ENCODE measurements around the gene SLC29A3.

Gene SLC29A3

DNA sequence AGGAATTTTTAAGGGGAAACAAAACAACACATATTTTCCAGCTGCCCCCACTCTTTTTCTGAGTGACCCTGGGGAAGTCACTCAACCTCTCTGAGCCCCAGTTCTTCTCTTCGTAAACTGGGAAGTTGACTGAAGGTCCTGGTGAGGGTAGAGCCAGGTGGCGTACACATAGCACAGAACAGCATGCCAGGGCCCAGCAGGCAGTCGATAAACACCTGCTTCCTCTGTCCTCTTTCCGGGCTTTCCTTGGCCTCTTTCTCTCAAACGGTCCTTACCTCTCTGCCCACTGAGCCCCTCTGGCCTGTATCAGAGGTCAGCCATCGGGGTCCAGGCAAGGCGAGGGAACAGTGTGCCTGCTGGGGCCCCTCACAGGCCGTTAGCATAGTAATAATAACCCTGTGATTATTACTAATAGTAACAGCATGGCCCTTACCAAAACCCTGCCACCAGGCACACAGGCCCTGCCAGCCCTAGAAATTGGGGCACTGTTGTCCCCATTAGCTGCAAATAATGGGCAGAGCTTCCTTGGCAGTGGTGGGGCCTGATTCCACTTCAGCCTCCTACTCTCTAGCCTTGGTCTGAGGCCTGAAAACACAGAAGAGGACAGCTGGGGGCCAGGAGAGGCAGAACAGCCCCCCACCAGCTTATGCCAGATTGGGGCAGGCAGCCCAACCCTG is 37.3 kb upstream of the SLC29A3 start:
- TF ChIP-seq CTCF (IDR thresholded peaks at IDR 0.05), result no peak

DNA sequence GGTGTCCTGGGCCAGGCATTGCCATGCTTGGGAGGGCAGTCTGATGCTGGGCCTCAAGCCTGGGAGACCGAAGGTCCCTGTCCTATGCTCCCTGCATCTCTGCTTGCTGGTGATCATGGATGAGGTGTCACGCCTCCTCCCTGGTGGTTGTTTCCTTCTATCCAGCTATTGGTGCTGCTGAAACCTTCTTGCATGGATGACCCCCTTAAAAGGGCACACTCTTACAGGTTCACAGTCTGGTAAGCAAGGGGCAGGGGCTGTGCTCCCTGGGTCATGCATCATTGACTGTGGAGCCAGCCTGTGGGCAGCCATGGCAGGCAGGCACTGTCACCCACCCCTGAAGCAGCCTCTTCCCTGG is 36.8 kb upstream of the SLC29A3 start:
- Histone ChIP-seq H3K4me3 (ENCODE audit: low read depth in 1 of 2, low read length in 1 of 2) (no peak overlapping the region), H3K9me3 (no peaks in the 10 kb centered on the region), H3K4me1 (ENCODE audit: control insufficient read depth in 1 of 2, insufficient read depth in 1 of 2, low read depth in 1 of 2, low read length in 1 of 2) (no peaks in the 10 kb centered on the region), H3K36me3 (no peaks in the 10 kb centered on the region), H3K27ac (no peak overlapping the region), H3K27me3 (no peaks in the 10 kb centered on the region)
- TF ChIP-seq CTCF (IDR thresholded peaks at IDR 0.05), result no peak

More for the DNA sequence above, 37.3 kb upstream of the SLC29A3 start:
- no peaks in the 10 kb centered on the region for H3K9me3 ChIP-seq
- no peaks in the 10 kb centered on the region for H3K27me3 ChIP-seq
- H3K27ac ChIP-seq, result no peak overlapping the region
- no peak overlapping the region for H3K4me3 ChIP-seq (ENCODE audit: low read depth in 1 of 2, low read length in 1 of 2)
- no peaks in the 10 kb centered on the region for H3K36me3 ChIP-seq
- H3K4me1 ChIP-seq (ENCODE audit: control insufficient read depth in 1 of 2, insufficient read depth in 1 of 2, low read depth in 1 of 2, low read length in 1 of 2), result no peaks in the 10 kb centered on the region

DNA sequence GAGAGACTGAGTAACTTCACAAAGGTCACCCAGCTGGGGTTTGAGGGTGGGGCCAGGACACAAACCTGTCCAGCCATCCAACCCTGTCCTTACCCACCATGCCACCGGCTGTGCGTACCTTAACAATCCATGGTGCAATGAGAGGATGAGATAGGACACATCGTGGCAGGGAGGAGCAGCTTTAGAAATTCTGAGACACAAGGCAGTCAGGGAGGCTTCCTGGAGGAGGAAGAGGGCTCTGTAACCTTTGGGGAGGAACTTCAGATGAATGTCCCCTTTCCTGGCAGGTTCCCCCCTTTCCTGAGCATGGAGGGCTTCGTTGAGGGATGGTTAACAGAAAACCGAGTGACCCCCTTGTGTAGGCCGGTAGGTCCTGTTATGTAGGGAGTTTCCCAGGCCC is 35.6 kb upstream of the SLC29A3 start:
- H3K36me3 ChIP-seq, result no peaks in the 10 kb centered on the region
- H3K27me3 ChIP-seq, result no peaks in the 10 kb centered on the region
- no peak for TF ChIP-seq CTCF (IDR thresholded peaks at IDR 0.05)
- H3K4me3 ChIP-seq (ENCODE audit: low read depth in 1 of 2, low read length in 1 of 2), result no peak overlapping the region
- no peaks in the 10 kb centered on the region for H3K9me3 ChIP-seq
- H3K4me1 ChIP-seq (ENCODE audit: control insufficient read depth in 1 of 2, insufficient read depth in 1 of 2, low read depth in 1 of 2, low read length in 1 of 2), result no peaks in the 10 kb centered on the region
- H3K27ac ChIP-seq, result no peak overlapping the region

DNA sequence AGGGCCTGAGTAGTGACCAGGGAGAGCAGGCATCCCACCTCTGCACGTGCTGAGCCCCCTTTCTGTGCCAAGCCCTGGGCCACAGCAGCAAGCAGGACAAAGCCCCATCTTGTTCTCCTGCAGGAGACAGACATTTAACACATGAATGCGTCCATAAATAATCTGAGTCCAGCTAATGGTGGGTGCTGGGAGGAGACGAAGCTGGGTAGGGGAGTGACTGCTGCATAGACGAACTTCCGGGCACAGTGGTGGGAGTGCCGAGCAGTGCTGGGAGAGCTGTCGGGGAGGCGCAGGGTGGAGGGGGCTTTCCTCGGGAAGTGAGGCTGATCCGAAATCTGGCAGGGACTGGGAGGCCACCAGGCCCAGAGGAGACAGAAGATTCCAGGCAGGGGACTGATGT is 35.2 kb upstream of the SLC29A3 start:
- H3K36me3 ChIP-seq, result no peaks in the 10 kb centered on the region
- H3K9me3 ChIP-seq, result no peaks in the 10 kb centered on the region
- no peak for TF ChIP-seq CTCF (IDR thresholded peaks at IDR 0.05)
- H3K27ac ChIP-seq, result no peak overlapping the region
- no peaks in the 10 kb centered on the region for H3K4me1 ChIP-seq (ENCODE audit: control insufficient read depth in 1 of 2, insufficient read depth in 1 of 2, low read depth in 1 of 2, low read length in 1 of 2)
- no peaks in the 10 kb centered on the region for H3K27me3 ChIP-seq
- H3K4me3 ChIP-seq (ENCODE audit: low read depth in 1 of 2, low read length in 1 of 2), result no peak overlapping the region

- no peak overlapping the region for H3K4me3 ChIP-seq (ENCODE audit: low read depth in 1 of 2, low read length in 1 of 2)
- H3K9me3 ChIP-seq, result no peaks in the 10 kb centered on the region
- H3K4me1 ChIP-seq (ENCODE audit: control insufficient read depth in 1 of 2, insufficient read depth in 1 of 2, low read depth in 1 of 2, low read length in 1 of 2), result no peaks in the 10 kb centered on the region
- H3K27ac ChIP-seq, result no peak overlapping the region
- no peaks in the 10 kb centered on the region for H3K36me3 ChIP-seq
- TF ChIP-seq CTCF (IDR thresholded peaks at IDR 0.05), result no peak
- no peaks in the 10 kb centered on the region for H3K27me3 ChIP-seq
Observed at GRCh38 chr10:71284544-71285179, 34.4 kb upstream of the SLC29A3 start.

Data from neutrophil (primary cell).